H1 (cell line): ENCODE data around the gene MYOM3. TPM values are rescaled to one million over a fixed set of nuclear protein-coding genes. Genes with fewer than 3 reads are reported as not detected.

Experiments used
- ATF2 ChIP-seq: IDR thresholded peaks from 2 replicates; pipeline ENCODE4 v1.6.1; 2012; ENCODE audit warnings: low read length, inconsistent platforms
- GTF2F1 ChIP-seq: IDR thresholded peaks from 2 replicates; pipeline ENCODE4 v1.6.1; 2012; ENCODE audit warnings: low read depth, low read length, improper control_type of control experiment, borderline replicate concordance
- RFX5 ChIP-seq: IDR thresholded peaks from 2 replicates; pipeline ENCODE4 v1.6.1; 2011; ENCODE audit warnings: low read depth, low read length, improper control_type of control experiment, borderline replicate concordance
- SUZ12 ChIP-seq: fragments of 200-600 bp; sonication (generic); IDR thresholded peaks from 2 replicates; pipeline ENCODE4 v1.6.1; 2012; ENCODE audit warnings: mild to moderate bottlenecking, inconsistent platforms, low read length, moderate library complexity, mixed read lengths
- polyA plus RNA-seq, 7 experiments: library from polyadenylated mRNA; depleted of rRNA in 3 of 7; stranded (reverse) in 5 of 7; unstranded in 2 of 7; fragments of >200 nt in 5 of 7; fragments of 200-250 nt in 2 of 7; gene quantifications; 1 replicate in 5 of 7; 2 replicates in 1 of 7; 4 replicates in 1 of 7; pipeline versions ENCODE4 v1.2.1 to v1.2.3, GENCODE V29; 2011 to 2013; ENCODE audit warnings: missing spikeins in 2 of 7, mixed read lengths in 2 of 7
- total RNA-seq: library from RNA; stranded (reverse); fragmentation: NEBNext Ultra II Directional; extraction: Animal tissue kit (Norgen Biotek cat#: 25700); gene quantifications from 2 replicates; pipeline ENCODE4 v1.2.1, GENCODE V29; 2021
- TF ChIP-seq, protein P1 (sequence below): IDR thresholded peaks from 2 replicates; pipeline ENCODE4 v1.6.1; 2011; ENCODE audit warnings: low read depth, mild to moderate bottlenecking, low read length; ENCODE audit not compliant: insufficient read depth

The MYOM3 gene
- total and polyA plus RNA-seq, 2 of the 8 experiments (the other 6 are each of a cell fraction or from before 2014, with no cell fraction given), result 0.08 to 0.09 TPM

- TF ChIP-seq, protein P1, sequence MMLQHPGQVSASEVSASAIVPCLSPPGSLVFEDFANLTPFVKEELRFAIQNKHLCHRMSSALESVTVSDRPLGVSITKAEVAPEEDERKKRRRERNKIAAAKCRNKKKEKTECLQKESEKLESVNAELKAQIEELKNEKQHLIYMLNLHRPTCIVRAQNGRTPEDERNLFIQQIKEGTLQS, result no peak
- TF ChIP-seq ATF2, result no peak
- no peak for TF ChIP-seq GTF2F1
- TF ChIP-seq SUZ12, result no peak
- no peak for TF ChIP-seq RFX5
Measured at GRCh38 chr1:24120965-24121364, 9.0 kb upstream of the MYOM3 start (continued).
